Measurements from ENCODE around the gene CROCC. TPM values are rescaled to one million over a fixed set of nuclear protein-coding genes. Genes with fewer than 3 reads are reported as not detected.

The CROCC gene
- total and polyA plus RNA-seq, 9 of the 15 experiments (the other 6 are each of a cell fraction or from before 2014, with no cell fraction given): 0.17 to 15.4 (median 7.6) TPM

DNA sequence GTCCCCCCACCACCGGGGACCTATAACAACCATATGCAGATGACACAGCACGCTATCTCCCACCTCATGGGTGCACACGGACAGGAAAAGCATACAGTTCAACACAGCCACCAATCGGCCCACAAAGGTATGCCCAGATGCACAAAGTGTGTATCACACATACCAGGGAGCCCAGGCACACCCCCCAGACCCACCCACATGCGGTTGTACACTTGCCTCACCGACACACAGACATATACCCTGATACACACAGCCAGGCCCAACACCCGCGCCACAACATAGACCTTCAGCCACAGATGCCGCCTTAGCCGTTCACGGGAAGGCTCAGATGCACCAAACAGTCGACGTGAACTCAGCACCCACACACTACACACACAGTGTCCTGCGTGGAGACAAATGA lies 5.5 kb downstream of the CROCC start:
- H3K4me3 ChIP-seq: no peak overlapping the region
- intact Hi-C loops (cut with micrococcal nuclease) (no loop called here), in situ Hi-C loops (cut with MboI) (no loop called here)
- DNase-seq (ENCODE audit: extremely low read depth in 1 of 4, low spot score in 3 of 4) (peak in 1 of 4 experiments; percentile 18), ATAC-seq (no peak), FAIRE-seq (no peak)
- no peak overlapping the region for H2AFZ ChIP-seq (ENCODE audit: low read depth, low read length)
- H4K20me1 ChIP-seq (replicated peaks; ENCODE audit: control insufficient read depth, insufficient read depth, low read length): no peaks in the 10 kb centered on the region; the same call in none of the 2 replicates
- H3K27ac ChIP-seq (ENCODE audit: extremely low read depth, low read depth, low read length): no peak overlapping the region
- H3K4me2 ChIP-seq (ENCODE audit: insufficient read depth, low read length): no peak overlapping the region
- H3K36me3 ChIP-seq (ENCODE audit: control insufficient read depth, insufficient read depth, low read length): no peaks in the 10 kb centered on the region
- BruUV-seq (replicated peaks): no TSS peak
- no peak for TF ChIP-seq NR3C1 (CRISPR knock-in tag; IDR thresholded peaks at IDR 0.05)
- no peak for TF ChIP-seq ZNF175 (CRISPR knock-in tag; IDR thresholded peaks at IDR 0.05; ENCODE audit: low read depth)
- TF ChIP-seq STAT5B (CRISPR knock-in tag; IDR thresholded peaks at IDR 0.05): no peak
- no peak for TF ChIP-seq TEAD4 (IDR thresholded peaks at IDR 0.05; ENCODE audit: low read length)
- TF ChIP-seq TEAD4 (CRISPR knock-in tag; IDR thresholded peaks at IDR 0.05; ENCODE audit: borderline replicate concordance): no peak
- TF ChIP-seq CBX1 (IDR thresholded peaks at IDR 0.05; ENCODE audit: low read depth): no peak
- no peak for TF ChIP-seq RHOXF2B (CRISPR knock-in tag; conservative IDR thresholded peaks at IDR 0.05)
- TF ChIP-seq FOXJ3 (CRISPR knock-in tag; IDR thresholded peaks at IDR 0.05): no peak
- no peak for TF ChIP-seq ZNF561 (CRISPR knock-in tag; conservative IDR thresholded peaks at IDR 0.05)
- 40% methylated on average over 14 of the region's 14 CpGs for WGBS (ENCODE audit: insufficient coverage, low coverage, missing lambda C conversion rate)
- ChIA-PET POLR2A (interaction anchor here (1.2 kb wide), 1 partner anchor 22 kb away, joined by 3 read pairs; no protein-coding TSS in a partner anchor), CTCF (ENCODE audit: low intra/inter-chr PET ratio) (no interaction called here)
- peaks cover 6 to 8% of the 10 kb centered on the region in 2 experiments; a peak in 2 of 5 replicates for H3K27me3 ChIP-seq (ENCODE audit: control insufficient read depth in 2 of 2, insufficient read depth in 2 of 2, low read length in 2 of 2)
- H3K4me1 ChIP-seq (replicated peaks in 1 of 2; ENCODE audit: control insufficient read depth in 2 of 2, insufficient read depth in 2 of 2, low read length in 2 of 2): peaks cover 3 to 36% of the 10 kb centered on the region in 2 experiments
- peak overlapping the region in 1 of 2 experiments; percentile 0; a peak in 1 of 4 replicates for H3K9ac ChIP-seq (ENCODE audit: insufficient read depth in 1 of 2, low read depth in 2 of 2, low read length in 2 of 2)
- H3K9me1 ChIP-seq (ENCODE audit: control insufficient read depth, insufficient read depth, low read length): no peaks in the 10 kb centered on the region
- no peaks in the 10 kb centered on the region for H3K9me3 ChIP-seq (replicated peaks; ENCODE audit: control insufficient read depth, insufficient read depth, low read depth, low read length)
- H3K79me2 ChIP-seq (ENCODE audit: control insufficient read depth, insufficient read depth, low read length): no peaks in the 10 kb centered on the region
